Fibroblast of skin of abdomen (primary cell): ENCODE measurements around the gene NUP88. TPM values are rescaled to one million over a fixed set of nuclear protein-coding genes. Genes with fewer than 3 reads are reported as not detected.
A peak's percentile ranks its signal among the peaks of the same experiment; 100 is the strongest.
"Not testable (repeated sequence)": the region's sequence is repeated elsewhere in the genome, so short reads cannot be mapped to it uniquely, and the experiment has no call there.

Experiments used
- DNase-seq: peaks from one replicate; pipeline ENCODE4 v3.0.0-alpha.2; 2013
- polyA plus RNA-seq, 2 experiments: library from polyadenylated mRNA; unstranded; fragments of 120-200 nt; gene quantifications; one replicate each; pipeline ENCODE4 v1.2.1, GENCODE V29; 2013; ENCODE audit not compliant: insufficient read length in 2 of 2

NUP88 gene
- 48.2 TPM for polyA plus RNA-seq (2013, experiment 1 of 2; ENCODE audit: insufficient read length)
- polyA plus RNA-seq (2013, experiment 2 of 2; ENCODE audit: insufficient read length) = 48.6 TPM

- DNase-seq = peak; percentile 97
These were observed at the start of gene NUP88 for GRCh38 chr17:5419356-5419958. NUP88 (minus strand) TSS chr17:5419662; CDS start chr17:5419650, 12 bp downstream.

GRCh38 chr17:5468075-5468473 lies 48.6 kb upstream of the NUP88 start:
- DNase-seq = no peak

- DNase-seq = no peak
These were observed 48.0 kb upstream of the NUP88 start for GRCh38 chr17:5467416-5467815.

- no peak for DNase-seq
These were observed 46.8 kb upstream of the NUP88 start for GRCh38 chr17:5466295-5466694.

GRCh38 chr17:5464717-5465507 lies 45.5 kb upstream of the NUP88 start:
- DNase-seq = no peak

- no peak for DNase-seq
These were observed 27.3 kb upstream of the NUP88 start for GRCh38 chr17:5446786-5447185.

- no peak for DNase-seq
These were observed 24.7 kb upstream of the NUP88 start for GRCh38 chr17:5444209-5444608.

GRCh38 chr17:5443728-5444127 lies 24.3 kb upstream of the NUP88 start:
- no peak for DNase-seq

- no peak for DNase-seq
These were observed 19.9 kb upstream of the NUP88 start for GRCh38 chr17:5439446-5439764.

- peak; percentile 87 for DNase-seq
These were observed 19.4 kb upstream of the NUP88 start, which contains the start of gene C1QBP for GRCh38 chr17:5438716-5439445. C1QBP (minus strand) TSS chr17:5439155; CDS start chr17:5439073, 82 bp downstream.

GRCh38 chr17:5437721-5438317 lies 18.4 kb upstream of the NUP88 start:
- peak; percentile 35 for DNase-seq

GRCh38 chr17:5435781-5436315 lies 16.4 kb upstream of the NUP88 start:
- DNase-seq = not testable (repeated sequence)

GRCh38 chr17:5434984-5435383 lies 15.5 kb upstream of the NUP88 start:
- no peak for DNase-seq

- DNase-seq = no peak
These were observed 12.6 kb upstream of the NUP88 start for GRCh38 chr17:5431949-5432556.

GRCh38 chr17:5431234-5431633 lies 11.8 kb upstream of the NUP88 start:
- DNase-seq = not testable (repeated sequence)

- no peak for DNase-seq
These were observed 11.0 kb upstream of the NUP88 start for GRCh38 chr17:5430413-5430999.

- no peak for DNase-seq
These were observed 9.9 kb upstream of the NUP88 start for GRCh38 chr17:5429191-5429887.

GRCh38 chr17:5425826-5426225 lies 6.4 kb upstream of the NUP88 start:
- no peak for DNase-seq

- no peak for DNase-seq
These were observed 5.4 kb upstream of the NUP88 start for GRCh38 chr17:5424909-5425308.

GRCh38 chr17:5422505-5422904 lies 3.0 kb upstream of the NUP88 start:
- peak; percentile 74 for DNase-seq
